Neural progenitor cell (in vitro differentiated cells): ENCODE data around the gene CHMP4A. TPM values are rescaled to one million over a fixed set of nuclear protein-coding genes. Genes with fewer than 3 reads are reported as not detected.
A peak's percentile ranks its signal among the peaks of the same experiment; 100 is the strongest.

ENCODE experiments used
- DNase-seq: peaks from one replicate; pipeline ENCODE4 v3.0.0-alpha.2; 2016; ENCODE audit warnings: low spot score
- H2AFZ ChIP-seq: fragments of 200-600 bp; sonication (generic); replicated peaks from 2 replicates; pipeline ENCODE4 v1.6.1; 2016; ENCODE audit warnings: antibody characterized with exemption
- H3F3A ChIP-seq: fragments of 200-600 bp; sonication (generic); 2 replicates; pipeline ENCODE4 v1.6.1; 2016; ENCODE audit warnings: antibody characterized with exemption, low read depth
- H3K27ac ChIP-seq: fragments of 200-600 bp; sonication (generic); 2 replicates; pipeline ENCODE4 v1.5.1; 2016; ENCODE audit warnings: mild to moderate bottlenecking
- H3K27me3 ChIP-seq: fragments of 200-600 bp; sonication (generic); 2 replicates; pipeline ENCODE4 v1.6.1; 2016; ENCODE audit warnings: mild to moderate bottlenecking, moderate library complexity
- H3K36me3 ChIP-seq: fragments of 200-600 bp; sonication (generic); 2 replicates; pipeline ENCODE4 v1.5.1; 2016
- H3K4me1 ChIP-seq: fragments of 200-600 bp; sonication (generic); 2 replicates; pipeline ENCODE4 v1.6.1; 2016; ENCODE audit warnings: mixed run types
- H3K4me2 ChIP-seq: fragments of 200-600 bp; sonication (generic); 2 replicates; pipeline ENCODE4 v1.6.1; 2016
- H3K4me3 ChIP-seq: fragments of 200-600 bp; sonication (generic); 2 replicates; pipeline ENCODE4 v1.5.1; 2016
- H3K79me2 ChIP-seq: fragments of 200-600 bp; sonication (generic); 2 replicates; pipeline ENCODE4 v1.6.1; 2016; ENCODE audit warnings: low read depth
- H3K9ac ChIP-seq: fragments of 200-600 bp; sonication (generic); 2 replicates; pipeline ENCODE4 v1.6.1; 2016
- H3K9me3 ChIP-seq: fragments of 200-600 bp; sonication (generic); 2 replicates; pipeline ENCODE4 v1.5.1; 2016; ENCODE audit warnings: low read depth
- H4K20me1 ChIP-seq: fragments of 200-600 bp; sonication (generic); 2 replicates; pipeline ENCODE4 v1.6.1; 2016; ENCODE audit warnings: low read depth
- H3K27ac Mint-ChIP-seq: 3 replicates; pipeline ENCODE4 v1.8.0; 2021; ENCODE audit warnings: mixed read lengths
- H3K27me3 Mint-ChIP-seq: 2 replicates; pipeline ENCODE4 v1.8.0; 2022; ENCODE audit warnings: low read depth, mild to moderate bottlenecking, inconsistent platforms, moderate library complexity, mixed read lengths; ENCODE audit not compliant: insufficient read depth
- H3K36me3 Mint-ChIP-seq: 3 replicates; pipeline ENCODE4 v1.8.0; 2021; ENCODE audit warnings: mixed read lengths
- H3K4me1 Mint-ChIP-seq: 3 replicates; pipeline ENCODE4 v1.8.0; 2021; ENCODE audit warnings: mixed read lengths
- H3K4me3 Mint-ChIP-seq: 3 replicates; pipeline ENCODE4 v1.8.0; 2021; ENCODE audit warnings: mild to moderate bottlenecking, moderate library complexity, mixed read lengths
- H3K9me3 Mint-ChIP-seq: 3 replicates; pipeline ENCODE4 v1.8.0; 2020; ENCODE audit warnings: mixed read lengths
- CTCF ChIP-seq: fragments of 200-600 bp; sonication (generic); IDR thresholded peaks from 2 replicates; pipeline ENCODE4 v1.5.1; 2017; ENCODE audit warnings: antibody characterized with exemption, mild to moderate bottlenecking
- EZH2 ChIP-seq: fragments of 200-600 bp; sonication (generic); IDR thresholded peaks from 2 replicates; pipeline ENCODE4 v1.6.1; 2017; ENCODE audit warnings: antibody characterized with exemption, mild to moderate bottlenecking, moderate library complexity
- EZH2phosphoT487 ChIP-seq: fragments of 200-600 bp; sonication (generic); IDR thresholded peaks from 2 replicates; pipeline ENCODE4 v1.6.1; 2017; ENCODE audit warnings: antibody characterized with exemption
- total RNA-seq: library from RNA; depleted of rRNA; stranded (reverse); fragments of >200 nt; gene quantifications from 2 replicates; pipeline ENCODE4 v1.2.3, GENCODE V29; 2015; ENCODE audit warnings: low replicate concordance

The CHMP4A gene, protein sequence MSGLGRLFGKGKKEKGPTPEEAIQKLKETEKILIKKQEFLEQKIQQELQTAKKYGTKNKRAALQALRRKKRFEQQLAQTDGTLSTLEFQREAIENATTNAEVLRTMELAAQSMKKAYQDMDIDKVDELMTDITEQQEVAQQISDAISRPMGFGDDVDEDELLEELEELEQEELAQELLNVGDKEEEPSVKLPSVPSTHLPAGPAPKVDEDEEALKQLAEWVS
- 35.3 and 37.1 TPM in 2 replicates for total RNA-seq

DNA sequence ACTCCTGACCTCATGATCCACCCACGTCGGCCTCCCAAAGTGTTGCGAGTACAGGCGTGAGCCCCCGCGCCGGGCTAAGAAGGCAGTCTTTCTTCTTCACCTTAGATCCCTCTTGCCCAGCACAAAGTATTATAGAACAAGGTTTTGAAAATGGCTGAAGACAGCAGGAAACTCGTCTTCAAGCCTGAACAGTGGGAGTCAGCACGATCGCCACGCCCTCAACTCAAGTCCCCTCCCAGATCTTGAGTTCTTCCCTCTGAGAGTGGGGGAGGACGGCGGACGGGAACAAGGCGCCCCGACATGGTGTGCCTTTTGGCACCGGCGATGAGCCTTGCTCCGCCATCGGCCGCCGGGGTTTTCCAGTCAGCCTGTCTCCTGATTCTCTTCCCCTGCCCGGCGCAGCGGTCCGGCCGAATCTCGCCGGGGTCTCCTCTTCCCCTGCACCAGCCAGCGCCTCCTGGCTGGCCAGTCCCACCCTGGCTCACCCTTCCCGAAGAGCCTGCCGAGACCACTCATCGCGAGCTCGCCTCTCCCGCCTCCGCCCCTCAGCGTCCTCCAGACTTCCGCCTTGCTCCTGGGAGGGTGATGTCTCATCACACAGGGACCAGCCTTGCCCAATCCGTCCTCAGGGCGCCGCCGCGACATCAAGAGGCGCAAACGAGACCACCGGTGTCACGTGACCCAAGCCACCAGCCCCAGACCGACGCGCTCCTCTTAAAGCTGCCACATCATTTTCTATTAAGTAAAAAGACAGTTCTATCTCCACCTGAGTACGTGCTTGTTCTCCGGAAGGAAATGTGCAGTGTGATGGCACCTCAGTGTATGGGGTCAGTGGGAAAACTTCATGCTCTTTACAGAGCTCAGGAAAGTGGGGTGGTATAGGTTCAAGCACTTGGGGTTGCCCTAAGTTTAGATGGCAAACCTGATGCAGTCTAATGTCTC is at the start of gene CHMP4A:
Gene CHMP4A (minus strand): TSS at position 565 of the 942 bp plus-strand sequence. CDS start 49 bp downstream, at position 516.
- Histone ChIP-seq H3F3A (peaks cover 36% of the 10 kb centered on the region), H4K20me1 (peaks cover 8% of the 10 kb centered on the region), H3K9ac (peak within 1 kb of the TSS; percentile 82), H3K4me2 (peak within 1 kb of the TSS; percentile 89), H3K9me3 (no peaks in the 10 kb centered on the region), H3K4me3 (peak within 1 kb of the TSS; percentile 69), H3K4me1 (peaks cover 3% of the 10 kb centered on the region), H3K27ac (peak within 1 kb of the TSS; percentile 94), H3K79me2 (peaks cover 29% of the 10 kb centered on the region), H3K27me3 (no peaks in the 10 kb centered on the region), H2AFZ (peak within 1 kb of the TSS; percentile 87), H3K36me3 (no peaks in the 10 kb centered on the region)
- Mint-ChIP-seq H3K9me3 (no peaks in the 10 kb centered on the region), H3K4me1 (peaks cover 27% of the 10 kb centered on the region), H3K36me3 (peaks cover 17% of the 10 kb centered on the region), H3K27ac (peak within 1 kb of the TSS; percentile 69), H3K4me3 (peak within 1 kb of the TSS; percentile 96), H3K27me3 (peaks cover 2% of the 10 kb centered on the region)
- peak; percentile 99 for DNase-seq
- TF ChIP-seq CTCF = peak; percentile 18
- TF ChIP-seq EZH2phosphoT487 = no peak

DNA sequence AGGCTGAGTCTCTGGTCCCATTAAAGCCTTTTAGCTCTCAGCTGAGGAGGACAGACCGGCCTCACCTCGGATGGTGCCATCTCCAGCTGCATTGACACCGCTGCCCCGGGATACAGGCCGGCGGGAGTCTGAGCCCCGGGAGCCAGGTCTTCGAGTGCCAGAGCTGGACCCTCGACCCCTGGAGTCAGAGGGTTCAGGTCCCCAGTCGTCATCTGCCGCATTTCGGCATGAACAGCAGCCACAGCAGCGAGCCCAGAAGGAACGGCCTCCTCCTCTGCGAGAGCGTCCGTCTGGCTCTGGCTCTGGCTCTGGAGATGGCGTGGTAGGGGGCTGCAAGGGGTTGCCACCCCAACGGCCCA is 48.7 kb upstream of the CHMP4A start:
- no peaks in the 10 kb centered on the region for H3K4me1 ChIP-seq
- no peaks in the 10 kb centered on the region for H3K79me2 ChIP-seq
- Mint-ChIP-seq H3K36me3 (no peaks in the 10 kb centered on the region), H3K27me3 (peaks cover 2% of the 10 kb centered on the region), H3K27ac (no peak overlapping the region), H3K9me3 (no peaks in the 10 kb centered on the region), H3K4me1 (no peaks in the 10 kb centered on the region), H3K4me3 (no peak overlapping the region)
- H2AFZ ChIP-seq = no peak overlapping the region
- no peak for DNase-seq
- no peak for TF ChIP-seq EZH2
- TF ChIP-seq EZH2phosphoT487 = no peak
- TF ChIP-seq CTCF = no peak
- no peak overlapping the region for H3K4me3 ChIP-seq
- H3K9me3 ChIP-seq = no peaks in the 10 kb centered on the region
- H3K9ac ChIP-seq = no peak overlapping the region
- H3K36me3 ChIP-seq = no peaks in the 10 kb centered on the region
- no peak overlapping the region for H3K27ac ChIP-seq
- H4K20me1 ChIP-seq = no peaks in the 10 kb centered on the region
- no peaks in the 10 kb centered on the region for H3F3A ChIP-seq
- H3K4me2 ChIP-seq = no peak overlapping the region
- no peaks in the 10 kb centered on the region for H3K27me3 ChIP-seq

DNA sequence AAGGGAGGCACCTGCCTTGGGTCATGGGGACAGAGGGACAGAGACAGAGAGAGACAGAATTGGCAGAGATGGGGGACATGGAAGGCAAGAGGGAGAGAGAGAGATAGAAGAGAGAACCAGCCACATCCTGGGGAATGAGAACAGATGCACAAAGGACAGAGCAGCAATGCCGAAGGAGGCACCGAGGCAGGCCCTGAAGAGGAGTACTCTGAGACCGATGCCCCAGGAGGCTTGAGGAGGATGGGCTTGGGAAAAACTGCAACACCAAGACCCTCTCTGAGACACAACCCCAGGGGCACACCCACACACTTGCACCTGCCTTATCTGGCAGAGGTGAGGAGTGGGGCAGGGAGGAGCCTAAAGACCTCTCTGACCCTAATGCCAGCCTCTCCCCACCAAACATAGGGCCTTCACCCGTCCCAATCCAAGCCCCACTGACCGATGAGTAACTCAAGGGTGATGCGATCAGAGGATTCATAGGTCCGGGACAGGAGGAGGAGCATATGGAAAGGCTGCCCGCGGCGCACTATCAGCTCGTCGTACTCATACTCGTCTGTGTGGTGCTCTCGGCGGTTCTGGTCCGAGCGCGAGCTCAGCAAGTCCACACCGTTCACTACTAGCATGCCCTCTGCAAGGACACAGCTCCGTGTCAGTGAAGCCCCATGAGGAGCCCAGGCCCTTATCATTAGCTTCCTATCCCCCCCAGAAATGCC is 48.1 kb upstream of the CHMP4A start:
- H3K9me3 Mint-ChIP-seq = no peaks in the 10 kb centered on the region
- H3K79me2 ChIP-seq = no peaks in the 10 kb centered on the region
- H3K27me3 Mint-ChIP-seq = peaks cover 2% of the 10 kb centered on the region
- H3K27ac Mint-ChIP-seq = no peak overlapping the region
- H3K4me3 ChIP-seq = no peak overlapping the region
- no peak overlapping the region for H3K27ac ChIP-seq
- H4K20me1 ChIP-seq = no peaks in the 10 kb centered on the region
- H3K4me1 Mint-ChIP-seq = no peaks in the 10 kb centered on the region
- H3F3A ChIP-seq = no peaks in the 10 kb centered on the region
- no peaks in the 10 kb centered on the region for H3K36me3 Mint-ChIP-seq
- H3K36me3 ChIP-seq = no peaks in the 10 kb centered on the region
- no peak for DNase-seq
- no peaks in the 10 kb centered on the region for H3K4me1 ChIP-seq
- H2AFZ ChIP-seq = no peak overlapping the region
- H3K27me3 ChIP-seq = no peaks in the 10 kb centered on the region
- no peak for TF ChIP-seq CTCF
- TF ChIP-seq EZH2phosphoT487 = no peak
- no peak for TF ChIP-seq EZH2
- no peak overlapping the region for H3K4me2 ChIP-seq
- no peak overlapping the region for H3K4me3 Mint-ChIP-seq
- no peaks in the 10 kb centered on the region for H3K9me3 ChIP-seq
- no peak overlapping the region for H3K9ac ChIP-seq
